Stimulated activated CD8-positive, alpha-beta memory T cell treated with anti-CD3 and anti-CD28 coated beads, Interleukin-4, amount 100 ng/mL, for 4 hours (primary cell): ENCODE data around the gene DNAAF8.

Experiments
- DNase-seq, 2 donors: peaks; one replicate each; pipeline ENCODE4 v3.0.0-alpha.2; 2020; ENCODE audit warnings: low read depth in 2 of 2, low spot score in 1 of 2

Gene DNAAF8

GRCh38 chr16:4750896-4751295, 16.6 kb downstream of the DNAAF8 start:
- DNase-seq = no peak

GRCh38 chr16:4752351-4753100, 18.2 kb downstream of the DNAAF8 start:
- no peak for DNase-seq

- DNase-seq = no peak
Measured at GRCh38 chr16:4753227-4753626, 18.9 kb downstream of the DNAAF8 start.

- DNase-seq = no peak
Measured at GRCh38 chr16:4754865-4755264, 20.5 kb downstream of the DNAAF8 start.

- no peak for DNase-seq
Measured at GRCh38 chr16:4755687-4756086, 21.4 kb downstream of the DNAAF8 start.

- DNase-seq = no peak
Measured at GRCh38 chr16:4760221-4760910, 26.0 kb downstream of the DNAAF8 start.

GRCh38 chr16:4762205-4762604, 27.9 kb downstream of the DNAAF8 start:
- DNase-seq = no peak

GRCh38 chr16:4763791-4764190, 29.5 kb downstream of the DNAAF8 start:
- no peak for DNase-seq

- no peak for DNase-seq
Measured at GRCh38 chr16:4765511-4766474, 31.5 kb downstream of the DNAAF8 start.

GRCh38 chr16:4766875-4767628, 32.7 kb downstream of the DNAAF8 start, which contains the start of gene ZNF500:
ZNF500 (minus strand) TSS chr16:4767162; CDS start chr16:4765978, 1,184 bp downstream.
- peak; percentile 95 to 96 for DNase-seq

- no peak for DNase-seq
Measured at GRCh38 chr16:4767872-4768548, 33.7 kb downstream of the DNAAF8 start.

GRCh38 chr16:4768549-4769305, 34.4 kb downstream of the DNAAF8 start:
- peak; percentile 59 to 70 for DNase-seq

- no peak for DNase-seq
Measured at GRCh38 chr16:4769306-4769638, 34.9 kb downstream of the DNAAF8 start.

- no peak for DNase-seq
Measured at GRCh38 chr16:4771646-4772045, 37.3 kb downstream of the DNAAF8 start.

- no peak for DNase-seq
Measured at GRCh38 chr16:4772351-4772750, 38.0 kb downstream of the DNAAF8 start.

GRCh38 chr16:4775005-4775404, 40.7 kb downstream of the DNAAF8 start:
- no peak for DNase-seq

- no peak for DNase-seq
Measured at GRCh38 chr16:4776141-4776705, 41.9 kb downstream of the DNAAF8 start.

- DNase-seq = no peak
Measured at GRCh38 chr16:4777339-4778049, 43.2 kb downstream of the DNAAF8 start.

- no peak for DNase-seq
Measured at GRCh38 chr16:4778050-4778392, 43.7 kb downstream of the DNAAF8 start.
